ENCODE results near the gene EXOC3. TPM values are rescaled to one million over a fixed set of nuclear protein-coding genes. Genes with fewer than 3 reads are reported as not detected.

EXOC3 gene
- polyA plus RNA-seq, 3 donors, result 33.2 to 59.7 (median 53.8) TPM

DNA sequence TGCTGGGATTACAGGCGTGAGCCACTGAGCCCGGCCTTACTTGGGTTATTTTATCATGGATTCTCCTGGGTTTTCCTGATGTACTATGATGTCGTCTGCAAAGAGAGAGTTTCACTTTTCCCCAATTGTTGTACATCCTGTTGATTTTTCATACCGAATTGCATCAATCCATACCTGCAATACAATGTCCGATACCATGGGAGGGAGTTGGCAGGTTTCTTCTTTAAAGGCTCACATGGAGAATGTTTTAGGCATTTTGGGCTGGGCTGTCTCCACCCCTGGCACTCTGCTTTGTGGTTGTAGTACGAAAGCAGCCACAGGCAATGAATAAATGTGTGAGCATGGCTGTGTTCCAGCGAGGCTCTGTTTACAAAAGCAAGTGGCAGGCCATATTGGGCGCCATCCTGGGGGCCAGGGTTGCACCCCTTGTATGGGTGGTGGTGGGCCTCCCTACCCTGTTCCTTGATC, 35.1 kb upstream of the EXOC3 start:
- Histone ChIP-seq H3K9ac (ENCODE audit: insufficient read depth, low read length, poor library complexity, severe bottlenecking) (no peak overlapping the region), H3K9me3 (replicated peaks in 1 of 2; ENCODE audit: control insufficient read depth in 1 of 2, insufficient read depth in 1 of 2, low read length in 2 of 2) (no peaks in the 10 kb centered on the region)

DNA sequence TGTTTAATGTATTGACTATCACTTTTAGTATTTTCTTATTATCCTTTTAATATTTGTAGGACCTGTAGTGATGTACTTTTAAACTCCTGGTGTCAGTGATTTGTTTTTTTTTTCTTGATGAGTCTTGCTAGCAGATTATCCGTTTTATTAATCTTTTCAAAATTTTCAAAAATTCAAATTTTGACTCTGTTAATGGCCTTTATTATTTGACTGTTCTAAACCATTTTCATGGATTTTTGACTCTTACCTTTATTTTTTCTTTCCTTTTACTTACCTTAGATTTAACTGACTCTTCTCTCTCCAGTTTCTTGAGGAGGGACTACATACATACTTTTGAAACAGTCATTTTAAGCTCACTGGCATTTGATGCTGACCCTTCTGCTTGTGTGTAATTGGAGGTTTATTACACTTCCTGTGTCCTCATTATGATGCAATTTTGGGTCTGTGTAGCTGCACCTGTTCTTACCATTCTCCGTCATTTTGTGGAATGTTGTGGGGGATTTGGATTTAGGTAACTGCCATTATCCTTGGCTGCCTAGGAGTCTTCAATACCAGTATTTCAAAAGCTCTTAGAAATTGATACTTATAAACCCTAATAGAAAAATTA, 32.0 kb upstream of the EXOC3 start:
- no peak overlapping the region for H3K4me2 ChIP-seq (replicated peaks; ENCODE audit: extremely low read depth, low read length, poor library complexity, severe bottlenecking)
- no peak overlapping the region for H3K9ac ChIP-seq (ENCODE audit: insufficient read depth, low read length, poor library complexity, severe bottlenecking)
- Mint-ChIP-seq H3K27ac (no peak overlapping the region), H3K4me3 (no peak overlapping the region), H3K9me3 (no peaks in the 10 kb centered on the region), H3K27me3 (ENCODE audit: low read depth in 3 of 3) (peaks cover 0 to 4% (median 1%) of the 10 kb centered on the region in 3 donors), H3K4me1 (no peaks in the 10 kb centered on the region), H3K36me3 (no peaks in the 10 kb centered on the region)
- H3K4me3 ChIP-seq (replicated peaks in 1 of 3; ENCODE audit: low read depth in 2 of 3, low read length in 3 of 3), result no peak overlapping the region
- no peaks in the 10 kb centered on the region for H3K79me2 ChIP-seq (ENCODE audit: insufficient read depth, low read length)
- H3K36me3 ChIP-seq (replicated peaks in 1 of 2; ENCODE audit: control insufficient read depth in 1 of 2, insufficient read depth in 2 of 2, low read length in 2 of 2), result no peaks in the 10 kb centered on the region
- peaks cover 0 to 8% of the 10 kb centered on the region in 2 donors for H3K4me1 ChIP-seq (ENCODE audit: control insufficient read depth in 1 of 2, insufficient read depth in 2 of 2, low read length in 2 of 2)
- H4K20me1 ChIP-seq (ENCODE audit: insufficient read depth, low read length), result no peaks in the 10 kb centered on the region
- no peaks in the 10 kb centered on the region for H3K27me3 ChIP-seq (ENCODE audit: control insufficient read depth in 2 of 2, insufficient read depth in 2 of 2, low read length in 2 of 2)
- no peak overlapping the region for H3K27ac ChIP-seq (ENCODE audit: low read depth in 1 of 2, low read length in 2 of 2)
- WGBS (ENCODE audit: insufficient coverage), result no CpG with 5 or more reads among the region's 2 CpGs
- no peak overlapping the region for H2AFZ ChIP-seq (ENCODE audit: insufficient read depth, low read depth, low read length, poor library complexity, severe bottlenecking)
- no peaks in the 10 kb centered on the region for H3K9me3 ChIP-seq (replicated peaks in 1 of 2; ENCODE audit: control insufficient read depth in 1 of 2, insufficient read depth in 1 of 2, low read length in 2 of 2)
- DNase-seq, result no peak
- intact Hi-C loops (cut with micrococcal nuclease), result no loop called here
- TF ChIP-seq, protein P1, sequence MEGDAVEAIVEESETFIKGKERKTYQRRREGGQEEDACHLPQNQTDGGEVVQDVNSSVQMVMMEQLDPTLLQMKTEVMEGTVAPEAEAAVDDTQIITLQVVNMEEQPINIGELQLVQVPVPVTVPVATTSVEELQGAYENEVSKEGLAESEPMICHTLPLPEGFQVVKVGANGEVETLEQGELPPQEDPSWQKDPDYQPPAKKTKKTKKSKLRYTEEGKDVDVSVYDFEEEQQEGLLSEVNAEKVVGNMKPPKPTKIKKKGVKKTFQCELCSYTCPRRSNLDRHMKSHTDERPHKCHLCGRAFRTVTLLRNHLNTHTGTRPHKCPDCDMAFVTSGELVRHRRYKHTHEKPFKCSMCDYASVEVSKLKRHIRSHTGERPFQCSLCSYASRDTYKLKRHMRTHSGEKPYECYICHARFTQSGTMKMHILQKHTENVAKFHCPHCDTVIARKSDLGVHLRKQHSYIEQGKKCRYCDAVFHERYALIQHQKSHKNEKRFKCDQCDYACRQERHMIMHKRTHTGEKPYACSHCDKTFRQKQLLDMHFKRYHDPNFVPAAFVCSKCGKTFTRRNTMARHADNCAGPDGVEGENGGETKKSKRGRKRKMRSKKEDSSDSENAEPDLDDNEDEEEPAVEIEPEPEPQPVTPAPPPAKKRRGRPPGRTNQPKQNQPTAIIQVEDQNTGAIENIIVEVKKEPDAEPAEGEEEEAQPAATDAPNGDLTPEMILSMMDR (IDR thresholded peaks at IDR 0.05), result no peak

More for the DNA sequence above, 35.1 kb upstream of the EXOC3 start:
- Histone ChIP-seq H3K27ac (ENCODE audit: low read depth in 1 of 2, low read length in 2 of 2) (no peak overlapping the region), H3K4me2 (replicated peaks; ENCODE audit: extremely low read depth, low read length, poor library complexity, severe bottlenecking) (no peak overlapping the region), H3K4me1 (ENCODE audit: control insufficient read depth in 1 of 2, insufficient read depth in 2 of 2, low read length in 2 of 2) (peaks cover 4 to 7% of the 10 kb centered on the region in 2 donors), H3K79me2 (ENCODE audit: insufficient read depth, low read length) (no peaks in the 10 kb centered on the region), H3K36me3 (replicated peaks in 1 of 2; ENCODE audit: control insufficient read depth in 1 of 2, insufficient read depth in 2 of 2, low read length in 2 of 2) (no peaks in the 10 kb centered on the region), H3K4me3 (replicated peaks in 1 of 3; ENCODE audit: low read depth in 2 of 3, low read length in 3 of 3) (no peak overlapping the region), H4K20me1 (ENCODE audit: insufficient read depth, low read length) (no peaks in the 10 kb centered on the region), H3K27me3 (ENCODE audit: control insufficient read depth in 2 of 2, insufficient read depth in 2 of 2, low read length in 2 of 2) (no peaks in the 10 kb centered on the region), H2AFZ (ENCODE audit: insufficient read depth, low read depth, low read length, poor library complexity, severe bottlenecking) (no peak overlapping the region)
- H3K27ac Mint-ChIP-seq, result no peak overlapping the region
- peaks cover 0 to 2% (median 0%) of the 10 kb centered on the region in 7 donors for H3K9me3 Mint-ChIP-seq
- no peak overlapping the region for H3K4me3 Mint-ChIP-seq
- peaks cover 2 to 11% (median 10%) of the 10 kb centered on the region in 3 donors for H3K27me3 Mint-ChIP-seq (ENCODE audit: low read depth in 3 of 3)
- intact Hi-C loops (cut with micrococcal nuclease), result no loop called here
- DNase-seq, result no peak
- WGBS (ENCODE audit: insufficient coverage), result 66% methylated on average over 3 of the region's 8 CpGs
- TF ChIP-seq, protein P1 (IDR thresholded peaks at IDR 0.05), result no peak
- H3K36me3 Mint-ChIP-seq, result no peaks in the 10 kb centered on the region
- peaks cover 3% of the 10 kb centered on the region for H3K4me1 Mint-ChIP-seq
